Glutamatergic neuron (in vitro differentiated cells): ENCODE results near the gene ROR1. TPM values are rescaled to one million over a fixed set of nuclear protein-coding genes. Genes with fewer than 3 reads are reported as not detected.

Experiments used
- DNase-seq: peaks from one replicate; pipeline ENCODE4 v3.0.0; 2022
- H3K27ac Mint-ChIP-seq: one replicate; pipeline ENCODE4 v1.8.0; 2020; ENCODE audit warnings: mild to moderate bottlenecking, mixed read lengths, inconsistent platforms; ENCODE audit not compliant: unreplicated experiment
- H3K27me3 Mint-ChIP-seq: one replicate; pipeline ENCODE4 v1.8.0; 2020; ENCODE audit warnings: mild to moderate bottlenecking, moderate library complexity, mixed read lengths, inconsistent platforms; ENCODE audit not compliant: unreplicated experiment
- H3K36me3 Mint-ChIP-seq: one replicate; pipeline ENCODE4 v1.8.0; 2020; ENCODE audit warnings: mild to moderate bottlenecking, mixed read lengths, inconsistent platforms; ENCODE audit not compliant: unreplicated experiment
- H3K4me1 Mint-ChIP-seq: one replicate; pipeline ENCODE4 v1.8.0; 2020; ENCODE audit warnings: mild to moderate bottlenecking, low read depth, mixed read lengths, inconsistent platforms; ENCODE audit not compliant: unreplicated experiment
- H3K4me3 Mint-ChIP-seq: one replicate; pipeline ENCODE4 v1.8.0; 2020; ENCODE audit warnings: mild to moderate bottlenecking, mixed read lengths, inconsistent platforms; ENCODE audit not compliant: unreplicated experiment
- H3K9me3 Mint-ChIP-seq: one replicate; pipeline ENCODE4 v1.8.0; 2020; ENCODE audit warnings: mild to moderate bottlenecking, moderate library complexity, mixed read lengths, inconsistent platforms; ENCODE audit not compliant: unreplicated experiment
- CTCF ChIP-seq: fragments of 200-600 bp; sonication (generic); IDR thresholded peaks from one replicate; pipeline ENCODE4 v1.5.0; 2021; ENCODE audit not compliant: partially characterized antibody, unreplicated experiment
- total RNA-seq: library from RNA; stranded (reverse); fragmentation: NEBNext Ultra II Directional; extraction: Animal tissue kit (Norgen Biotek cat#: 25700); gene quantifications from one replicate; pipeline ENCODE4 v1.2.1, GENCODE V29; 2021; ENCODE audit not compliant: unreplicated experiment

Gene ROR1
- total RNA-seq, 1 donor from 2014 or later = 11.3 TPM

GRCh38 chr1:63987628-63988024 lies 213.8 kb downstream of the ROR1 start:
- Mint-ChIP-seq H3K4me1 (no peaks in the 10 kb centered on the region), H3K4me3 (no peak overlapping the region), H3K27ac (no peak overlapping the region), H3K9me3 (peaks cover 1% of the 10 kb centered on the region), H3K27me3 (no peaks in the 10 kb centered on the region), H3K36me3 (no peaks in the 10 kb centered on the region)
- TF ChIP-seq CTCF = no peak
- no peak for DNase-seq

GRCh38 chr1:63988941-63989340 lies 215.1 kb downstream of the ROR1 start:
- DNase-seq = no peak
- no peak for TF ChIP-seq CTCF
- Mint-ChIP-seq H3K27me3 (no peaks in the 10 kb centered on the region), H3K4me1 (no peaks in the 10 kb centered on the region), H3K4me3 (no peak overlapping the region), H3K9me3 (peaks cover 1% of the 10 kb centered on the region), H3K36me3 (no peaks in the 10 kb centered on the region), H3K27ac (no peak overlapping the region)

- H3K4me1 Mint-ChIP-seq = no peaks in the 10 kb centered on the region
- no peaks in the 10 kb centered on the region for H3K9me3 Mint-ChIP-seq
- no peak overlapping the region for H3K4me3 Mint-ChIP-seq
- DNase-seq = no peak
- H3K27ac Mint-ChIP-seq = no peak overlapping the region
- TF ChIP-seq CTCF = no peak
- H3K36me3 Mint-ChIP-seq = no peaks in the 10 kb centered on the region
- no peaks in the 10 kb centered on the region for H3K27me3 Mint-ChIP-seq
These were observed 217.9 kb downstream of the ROR1 start for GRCh38 chr1:63991685-63992084.

GRCh38 chr1:64000021-64000420 lies 226.2 kb downstream of the ROR1 start:
- Mint-ChIP-seq H3K27me3 (no peaks in the 10 kb centered on the region), H3K4me3 (no peak overlapping the region), H3K36me3 (no peaks in the 10 kb centered on the region), H3K9me3 (no peaks in the 10 kb centered on the region), H3K27ac (no peak overlapping the region), H3K4me1 (no peaks in the 10 kb centered on the region)
- no peak for TF ChIP-seq CTCF
- DNase-seq = no peak

GRCh38 chr1:64001038-64001437 lies 227.2 kb downstream of the ROR1 start:
- H3K27ac Mint-ChIP-seq = no peak overlapping the region
- no peak for TF ChIP-seq CTCF

More at GRCh38 chr1:64001038-64001437, 227.2 kb downstream of the ROR1 start:
- H3K9me3 Mint-ChIP-seq = no peaks in the 10 kb centered on the region
- H3K27me3 Mint-ChIP-seq = no peaks in the 10 kb centered on the region
- H3K36me3 Mint-ChIP-seq = no peaks in the 10 kb centered on the region
- no peaks in the 10 kb centered on the region for H3K4me1 Mint-ChIP-seq
- DNase-seq = no peak
- H3K4me3 Mint-ChIP-seq = no peak overlapping the region
